ENCODE measurements around the gene FAM107B. TPM values are rescaled to one million over a fixed set of nuclear protein-coding genes. Genes with fewer than 3 reads are reported as not detected.

FAM107B gene
- total and polyA plus RNA-seq, 2 donors: 49.1 to 52.3 TPM

GRCh38 chr10:14477408-14477710, 297.3 kb downstream of the FAM107B start:
- Histone ChIP-seq H3K27ac (ENCODE audit: low read depth in 1 of 2, low read length in 1 of 2) (no peak overlapping the region), H3K4me1 (ENCODE audit: control insufficient read depth in 2 of 2, insufficient read depth in 2 of 2, low read length in 2 of 2) (no peaks in the 10 kb centered on the region), H3K27me3 (ENCODE audit: control insufficient read depth in 2 of 2, insufficient read depth in 1 of 2, low read length in 1 of 2) (peaks cover 6 to 13% of the 10 kb centered on the region in 2 donors), H3K36me3 (ENCODE audit: control insufficient read depth in 2 of 2, insufficient read depth in 2 of 2, low read length in 1 of 2) (no peaks in the 10 kb centered on the region), H3K4me3 (ENCODE audit: low read length in 2 of 2) (no peak overlapping the region), H3K9me3 (ENCODE audit: control insufficient read depth in 2 of 2, insufficient read depth in 1 of 2, low read length in 1 of 2) (no peaks in the 10 kb centered on the region)
- WGBS: 93% methylated on average over 4 of the region's 4 CpGs
- no peak for DNase-seq (ENCODE audit: low read depth in 6 of 9, low spot score in 9 of 9)

DNA sequence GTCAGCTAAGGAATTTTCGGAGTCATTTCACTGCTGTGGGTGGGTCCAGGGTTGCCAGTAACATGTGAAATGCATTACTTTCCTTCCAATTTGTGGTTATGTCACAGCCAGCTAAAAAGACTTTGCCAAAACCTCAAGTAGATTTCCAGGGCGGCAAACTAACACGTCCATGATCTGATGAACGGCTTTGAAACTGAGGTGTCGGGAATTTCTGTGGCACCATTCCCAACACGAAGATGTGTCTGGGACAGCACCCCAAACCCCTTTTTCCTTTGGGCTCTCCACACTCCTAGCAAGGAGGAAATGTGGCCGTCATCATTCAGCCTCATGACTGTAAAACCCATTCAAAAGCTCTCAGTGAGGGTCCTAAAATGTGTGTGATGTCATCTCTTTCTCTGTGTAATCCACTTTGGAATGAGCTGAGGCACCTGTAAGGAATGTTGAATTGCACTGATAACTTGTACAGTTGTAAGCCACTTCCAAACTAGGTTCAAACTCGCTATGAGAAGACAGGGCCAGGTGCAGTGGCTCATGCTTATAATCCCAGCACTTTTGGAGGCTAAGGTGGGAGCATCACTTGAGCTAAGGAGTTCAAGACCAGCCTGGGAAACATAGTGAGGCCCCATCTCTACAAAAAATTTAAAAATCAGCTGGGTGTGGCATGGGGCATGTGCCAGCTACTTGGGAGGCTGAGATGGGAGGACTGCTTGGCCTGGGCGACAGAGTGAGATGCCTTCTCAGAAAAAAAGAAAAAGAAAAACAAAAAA, 297.9 kb downstream of the FAM107B start:
- Histone ChIP-seq H3K27me3 (ENCODE audit: control insufficient read depth in 2 of 2, insufficient read depth in 1 of 2, low read length in 1 of 2) (peaks cover 6 to 15% of the 10 kb centered on the region in 2 donors), H3K4me3 (ENCODE audit: low read length in 2 of 2) (no peak overlapping the region), H3K27ac (ENCODE audit: low read depth in 1 of 2, low read length in 1 of 2) (no peak overlapping the region), H3K4me1 (ENCODE audit: control insufficient read depth in 2 of 2, insufficient read depth in 2 of 2, low read length in 2 of 2) (no peaks in the 10 kb centered on the region), H3K9me3 (ENCODE audit: control insufficient read depth in 2 of 2, insufficient read depth in 1 of 2, low read length in 1 of 2) (no peaks in the 10 kb centered on the region), H3K36me3 (ENCODE audit: control insufficient read depth in 2 of 2, insufficient read depth in 2 of 2, low read length in 1 of 2) (no peaks in the 10 kb centered on the region)
- DNase-seq (ENCODE audit: low read depth in 6 of 9, low spot score in 9 of 9): no peak
- WGBS: 90% methylated on average over 9 of the region's 9 CpGs

- Histone ChIP-seq H3K4me3 (ENCODE audit: low read length in 2 of 2) (no peak overlapping the region), H3K27me3 (ENCODE audit: control insufficient read depth in 2 of 2, insufficient read depth in 1 of 2, low read length in 1 of 2) (peaks cover 6 to 15% of the 10 kb centered on the region in 2 donors), H3K27ac (ENCODE audit: low read depth in 1 of 2, low read length in 1 of 2) (no peak overlapping the region), H3K9me3 (ENCODE audit: control insufficient read depth in 2 of 2, insufficient read depth in 1 of 2, low read length in 1 of 2) (no peaks in the 10 kb centered on the region), H3K36me3 (ENCODE audit: control insufficient read depth in 2 of 2, insufficient read depth in 2 of 2, low read length in 1 of 2) (no peaks in the 10 kb centered on the region), H3K4me1 (ENCODE audit: control insufficient read depth in 2 of 2, insufficient read depth in 2 of 2, low read length in 2 of 2) (no peaks in the 10 kb centered on the region)
- no peak for DNase-seq (ENCODE audit: low read depth in 6 of 9, low spot score in 9 of 9)
- 78% methylated on average over 5 of the region's 5 CpGs for WGBS
Observed at GRCh38 chr10:14476006-14476405, 298.7 kb downstream of the FAM107B start.

GRCh38 chr10:14474656-14475055, 300.0 kb downstream of the FAM107B start:
- no peaks in the 10 kb centered on the region for H3K36me3 ChIP-seq (ENCODE audit: control insufficient read depth in 2 of 2, insufficient read depth in 2 of 2, low read length in 1 of 2)
- H3K27me3 ChIP-seq (ENCODE audit: control insufficient read depth in 2 of 2, insufficient read depth in 1 of 2, low read length in 1 of 2): peaks cover 6 to 15% of the 10 kb centered on the region in 2 donors
- H3K4me1 ChIP-seq (ENCODE audit: control insufficient read depth in 2 of 2, insufficient read depth in 2 of 2, low read length in 2 of 2): no peaks in the 10 kb centered on the region
- no peaks in the 10 kb centered on the region for H3K9me3 ChIP-seq (ENCODE audit: control insufficient read depth in 2 of 2, insufficient read depth in 1 of 2, low read length in 1 of 2)
- no peak overlapping the region for H3K27ac ChIP-seq (ENCODE audit: low read depth in 1 of 2, low read length in 1 of 2)
- no peak for DNase-seq (ENCODE audit: low read depth in 6 of 9, low spot score in 9 of 9)
- WGBS: 84% methylated on average over 3 of the region's 3 CpGs
- no peak overlapping the region for H3K4me3 ChIP-seq (ENCODE audit: low read length in 2 of 2)

GRCh38 chr10:14470920-14471319, 303.8 kb downstream of the FAM107B start:
- no peak for DNase-seq (ENCODE audit: low read depth in 6 of 9, low spot score in 9 of 9)
- Histone ChIP-seq H3K36me3 (ENCODE audit: control insufficient read depth in 2 of 2, insufficient read depth in 2 of 2, low read length in 1 of 2) (no peaks in the 10 kb centered on the region), H3K27ac (ENCODE audit: low read depth in 1 of 2, low read length in 1 of 2) (no peak overlapping the region), H3K9me3 (ENCODE audit: control insufficient read depth in 2 of 2, insufficient read depth in 1 of 2, low read length in 1 of 2) (no peaks in the 10 kb centered on the region), H3K4me1 (ENCODE audit: control insufficient read depth in 2 of 2, insufficient read depth in 2 of 2, low read length in 2 of 2) (no peaks in the 10 kb centered on the region), H3K27me3 (ENCODE audit: control insufficient read depth in 2 of 2, insufficient read depth in 1 of 2, low read length in 1 of 2) (peaks cover 3 to 7% of the 10 kb centered on the region in 2 donors), H3K4me3 (ENCODE audit: low read length in 2 of 2) (no peak overlapping the region)
- 99% methylated on average over 6 of the region's 6 CpGs for WGBS

- Histone ChIP-seq H3K27me3 (ENCODE audit: control insufficient read depth in 2 of 2, insufficient read depth in 1 of 2, low read length in 1 of 2) (peaks cover 0 to 2% of the 10 kb centered on the region in 2 donors), H3K27ac (ENCODE audit: low read depth in 1 of 2, low read length in 1 of 2) (no peak overlapping the region), H3K4me3 (ENCODE audit: low read length in 2 of 2) (no peak overlapping the region), H3K9me3 (ENCODE audit: control insufficient read depth in 2 of 2, insufficient read depth in 1 of 2, low read length in 1 of 2) (no peaks in the 10 kb centered on the region), H3K4me1 (ENCODE audit: control insufficient read depth in 2 of 2, insufficient read depth in 2 of 2, low read length in 2 of 2) (no peaks in the 10 kb centered on the region), H3K36me3 (ENCODE audit: control insufficient read depth in 2 of 2, insufficient read depth in 2 of 2, low read length in 1 of 2) (no peaks in the 10 kb centered on the region)
- WGBS: 90% methylated on average over 3 of the region's 3 CpGs
- no peak for DNase-seq (ENCODE audit: low read depth in 6 of 9, low spot score in 9 of 9)
Observed at GRCh38 chr10:14468726-14469125, 306.0 kb downstream of the FAM107B start.

Other genes with a start within 250 kb of the FAM107B start
- 1.0 TPM for gene CDNF, start 63.1 kb upstream of the FAM107B start, total RNA-seq
- gene CDNF, start 63.1 kb upstream of the FAM107B start, polyA plus RNA-seq: 3.6 TPM
- gene HSPA14, start 63.4 kb upstream of the FAM107B start, total RNA-seq: 35.2 TPM
- gene HSPA14, start 63.4 kb upstream of the FAM107B start, polyA plus RNA-seq: 24.0 TPM
- gene MSANTD7, start 63.4 kb upstream of the FAM107B start, total RNA-seq: 15.6 TPM
- gene MSANTD7, start 63.4 kb upstream of the FAM107B start, polyA plus RNA-seq: 6.6 TPM
- gene SUV39H2, start 104.0 kb upstream of the FAM107B start, total RNA-seq: 16.4 TPM
- gene SUV39H2, start 104.0 kb upstream of the FAM107B start, polyA plus RNA-seq: 4.2 TPM
- gene DCLRE1C, start 179.2 kb upstream of the FAM107B start, total RNA-seq: 22.3 TPM
- gene DCLRE1C, start 179.2 kb upstream of the FAM107B start, polyA plus RNA-seq: 9.5 TPM
- 0.76 TPM for gene MEIG1, start 184.5 kb upstream of the FAM107B start, total RNA-seq
- 2.2 TPM for gene MEIG1, start 184.5 kb upstream of the FAM107B start, polyA plus RNA-seq